Stimulated activated naive B cell treated with anti-CD40 and anti-IgM and Interleukin-4, amounts not matched to agents 10 μg/mL and 1 μg/mL and 100 μg/mL, for 72 hours (primary cell): ENCODE measurements around the gene VIT.

Experiments used
- ATAC-seq, 2 donors: fragments of 150-1000 bp; cut with Tn5 transposase; replicated peaks; 2 replicates each; pipeline ENCODE4 v1.10.0; 2021; ENCODE audit warnings: moderate library complexity in 1 of 2
- DNase-seq: peaks from one replicate; pipeline ENCODE4 v3.0.0; 2021
- H3K27ac Mint-ChIP-seq: one replicate; pipeline ENCODE4 v1.8.0; 2022; ENCODE audit warnings: mild to moderate bottlenecking, mixed read lengths
- H3K27me3 Mint-ChIP-seq, 2 donors: one replicate each; pipeline ENCODE4 v1.8.0; 2022; ENCODE audit warnings: mixed read lengths in 2 of 2
- H3K36me3 Mint-ChIP-seq, 2 donors: one replicate each; pipeline ENCODE4 v1.8.0; 2022; ENCODE audit warnings: mixed read lengths in 2 of 2, mild to moderate bottlenecking in 1 of 2
- H3K4me1 Mint-ChIP-seq, 2 donors: one replicate each; pipeline ENCODE4 v1.8.0; 2022; ENCODE audit warnings: mixed read lengths in 2 of 2, mild to moderate bottlenecking in 1 of 2
- H3K4me3 Mint-ChIP-seq, 2 donors: one replicate each; pipeline ENCODE4 v1.8.0; 2022; ENCODE audit warnings: mild to moderate bottlenecking in 2 of 2, mixed read lengths in 2 of 2, moderate library complexity in 1 of 2
- H3K9me3 Mint-ChIP-seq, 2 donors: one replicate each; pipeline ENCODE4 v1.8.0; 2022; ENCODE audit warnings: mixed read lengths in 2 of 2, mild to moderate bottlenecking in 1 of 2

The VIT gene

DNA sequence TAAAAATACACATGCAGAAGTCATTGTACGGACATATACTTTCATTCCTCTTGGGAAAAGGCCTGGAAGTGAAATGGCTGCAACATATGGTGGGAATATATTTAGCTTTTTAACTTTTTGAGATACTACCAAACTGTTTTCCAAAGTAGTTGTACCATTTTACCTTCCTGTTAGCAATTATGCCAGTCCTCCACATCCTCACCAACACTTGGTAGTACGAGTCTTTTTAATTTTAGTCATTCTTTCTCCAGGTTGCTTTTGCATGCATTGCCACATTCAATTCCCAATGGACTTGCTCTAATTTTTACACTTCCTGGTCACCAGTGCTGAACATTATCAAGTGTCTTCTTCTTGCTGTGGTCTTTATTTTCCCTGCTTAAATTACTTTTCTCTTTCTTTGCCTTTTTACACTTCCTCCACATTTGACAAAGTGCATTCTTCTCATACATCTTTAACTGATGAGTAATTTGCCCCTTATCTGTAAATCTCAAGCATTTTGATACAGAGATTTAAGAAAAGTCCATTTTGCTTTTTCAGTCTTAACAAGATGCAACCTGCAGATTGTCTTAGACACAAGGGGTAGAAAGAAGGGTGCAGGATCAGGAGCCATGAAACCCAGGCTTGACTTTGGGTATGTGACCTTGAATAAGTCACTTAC is 14.5 kb downstream of the VIT start:
- H3K4me1 Mint-ChIP-seq: peaks cover 0 to 1% of the 10 kb centered on the region in 2 donors
- H3K4me3 Mint-ChIP-seq: no peak overlapping the region
- ATAC-seq (no peak), DNase-seq (no peak)
- peaks cover 0 to 9% of the 10 kb centered on the region in 2 donors for H3K27me3 Mint-ChIP-seq
- no peak overlapping the region for H3K27ac Mint-ChIP-seq
- H3K36me3 Mint-ChIP-seq: no peaks in the 10 kb centered on the region
- H3K9me3 Mint-ChIP-seq: peaks cover 5 to 9% of the 10 kb centered on the region in 2 donors

DNA sequence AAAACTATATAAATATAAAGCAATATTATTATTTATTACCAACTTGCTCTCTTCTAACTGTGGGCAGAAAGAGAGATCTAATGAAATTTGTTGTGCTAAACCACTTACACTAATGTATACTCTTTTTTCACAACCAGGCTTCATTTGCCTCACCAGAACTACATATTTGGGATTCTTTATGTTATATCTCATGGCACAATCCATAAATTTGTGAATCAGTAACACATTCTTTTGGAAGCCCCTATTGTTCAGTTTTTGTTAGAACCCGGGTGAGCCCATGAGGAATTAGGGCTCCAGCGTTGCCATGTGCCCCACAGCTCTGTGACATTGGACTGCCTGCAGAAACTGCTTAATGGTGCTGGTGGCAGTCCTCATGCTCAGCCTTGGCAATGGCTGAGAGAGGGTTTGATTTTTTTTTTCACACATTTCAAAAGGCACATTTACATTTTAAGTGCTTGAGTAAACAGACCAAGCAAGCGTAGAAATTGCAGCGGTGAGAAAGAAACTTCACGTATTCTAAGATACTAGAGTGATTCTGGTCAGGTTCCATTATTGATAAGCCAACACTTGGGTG is 15.3 kb downstream of the VIT start:
- DNase-seq (no peak), ATAC-seq (no peak)
- H3K27me3 Mint-ChIP-seq: peaks cover 0 to 9% of the 10 kb centered on the region in 2 donors
- H3K36me3 Mint-ChIP-seq: no peaks in the 10 kb centered on the region
- H3K4me1 Mint-ChIP-seq: no peaks in the 10 kb centered on the region
- H3K9me3 Mint-ChIP-seq: peaks cover 5 to 9% of the 10 kb centered on the region in 2 donors
- no peak overlapping the region for H3K4me3 Mint-ChIP-seq
- H3K27ac Mint-ChIP-seq: no peak overlapping the region

DNA sequence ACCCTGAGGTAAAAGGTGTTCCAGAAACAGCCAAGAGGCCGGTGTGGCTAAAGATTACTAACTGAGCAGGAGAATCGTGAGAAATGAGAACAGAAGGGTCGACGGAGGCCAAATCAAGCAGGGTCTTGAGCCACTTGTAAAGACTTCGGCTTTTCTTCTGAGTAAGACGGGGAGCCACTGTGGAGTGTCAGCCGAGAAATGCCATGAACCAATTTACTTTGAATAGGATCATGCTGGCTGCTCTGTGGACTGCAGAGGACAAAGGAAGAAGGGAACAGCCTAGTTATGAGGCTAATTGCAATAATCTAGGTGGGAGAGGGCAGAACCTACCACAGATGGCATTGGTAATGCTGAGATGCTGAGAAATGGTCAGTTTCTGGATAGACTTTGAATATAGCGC is 16.8 kb downstream of the VIT start:
- no peak for DNase-seq
- ATAC-seq: no peak
- Mint-ChIP-seq H3K4me1 (no peaks in the 10 kb centered on the region), H3K27ac (no peak overlapping the region), H3K36me3 (no peaks in the 10 kb centered on the region), H3K9me3 (peaks cover 5 to 9% of the 10 kb centered on the region in 2 donors), H3K27me3 (peaks cover 0 to 4% of the 10 kb centered on the region in 2 donors), H3K4me3 (no peak overlapping the region)

DNA sequence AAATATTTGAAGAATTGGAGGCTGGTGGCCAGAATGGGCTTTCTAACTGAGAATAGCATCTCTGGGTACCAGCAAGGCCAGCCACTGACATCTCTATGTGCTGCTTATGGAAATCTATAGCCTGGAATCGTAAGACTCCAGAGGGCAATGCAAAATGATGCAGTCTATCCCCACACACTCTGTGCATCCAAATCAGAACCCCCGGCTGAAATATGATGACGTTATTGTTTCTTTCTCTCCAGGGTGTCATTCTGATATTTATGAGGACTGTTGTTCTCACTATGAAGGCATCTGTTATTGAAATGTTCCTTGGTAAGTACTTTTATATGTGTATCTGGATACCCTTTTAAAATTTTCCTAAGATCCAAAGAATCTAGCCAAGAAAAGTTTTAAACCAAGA is 19.6 kb downstream of the VIT start:
- Mint-ChIP-seq H3K36me3 (no peaks in the 10 kb centered on the region), H3K4me3 (no peak overlapping the region), H3K9me3 (peaks cover 3 to 12% of the 10 kb centered on the region in 2 donors)

DNA sequence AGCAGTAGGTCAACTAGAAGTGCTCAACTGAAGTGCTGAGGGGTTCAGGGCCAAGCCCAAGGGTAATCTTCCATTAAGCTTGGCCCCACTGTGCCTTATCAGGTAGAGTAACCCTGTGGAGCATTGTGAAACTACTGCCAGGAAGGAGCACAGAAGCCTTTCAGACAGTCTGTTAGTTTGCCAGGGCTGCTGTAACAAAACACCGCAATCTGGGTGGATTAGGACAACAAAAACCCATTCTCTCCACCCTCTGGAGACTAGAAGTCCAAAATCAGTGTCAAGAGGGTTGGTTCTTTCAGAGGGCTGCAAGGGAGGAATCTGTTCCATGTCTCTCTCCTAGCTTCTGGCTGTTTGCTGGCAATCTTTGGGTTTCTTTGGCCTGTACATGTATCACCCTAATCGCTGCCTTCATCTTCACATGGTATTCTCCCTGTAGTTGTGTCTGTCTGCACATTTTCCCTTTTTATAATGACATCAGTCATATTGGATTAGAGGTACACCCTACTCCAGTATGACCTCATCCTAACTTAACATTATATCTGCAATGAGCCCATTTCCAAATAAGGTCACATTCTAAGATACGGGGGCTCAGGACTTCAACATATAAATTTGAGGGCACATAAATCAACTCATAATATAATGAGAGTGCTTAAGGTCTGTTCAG is 21.2 kb downstream of the VIT start:
- H3K27me3 Mint-ChIP-seq: no peaks in the 10 kb centered on the region
- no peak for DNase-seq
- ATAC-seq: no peak
- no peaks in the 10 kb centered on the region for H3K4me1 Mint-ChIP-seq
- H3K4me3 Mint-ChIP-seq: no peak overlapping the region
- no peak overlapping the region for H3K27ac Mint-ChIP-seq
- H3K36me3 Mint-ChIP-seq: no peaks in the 10 kb centered on the region
- H3K9me3 Mint-ChIP-seq: peaks cover 3 to 10% of the 10 kb centered on the region in 2 donors

More for the DNA sequence above, 19.6 kb downstream of the VIT start:
- no peak overlapping the region for H3K27ac Mint-ChIP-seq
- no peaks in the 10 kb centered on the region for H3K4me1 Mint-ChIP-seq
- no peak for DNase-seq
- H3K27me3 Mint-ChIP-seq: no peaks in the 10 kb centered on the region
- ATAC-seq: no peak

DNA sequence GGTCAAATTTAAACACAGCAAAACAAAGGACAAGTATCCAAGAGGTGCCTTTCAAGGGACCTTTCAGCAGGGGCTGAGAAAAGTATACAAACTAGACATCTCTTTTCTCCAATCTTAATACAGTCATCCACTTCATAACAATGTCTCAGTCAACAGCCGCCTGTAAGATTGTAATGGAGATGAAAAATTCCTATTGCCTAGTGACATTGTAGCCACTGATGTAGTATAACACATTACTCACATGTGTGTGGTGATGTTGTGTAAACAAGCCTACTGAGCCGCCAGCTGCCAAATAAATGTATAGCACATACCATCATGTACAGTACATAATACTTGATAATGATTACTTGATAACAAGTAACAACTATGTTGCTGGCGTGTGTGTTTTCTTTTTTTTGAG is 31.0 kb downstream of the VIT start:
- Mint-ChIP-seq H3K27me3 (no peaks in the 10 kb centered on the region), H3K36me3 (no peaks in the 10 kb centered on the region), H3K4me1 (no peaks in the 10 kb centered on the region), H3K27ac (no peak overlapping the region), H3K9me3 (peaks cover 2 to 7% of the 10 kb centered on the region in 2 donors), H3K4me3 (no peak overlapping the region)
- no peak for DNase-seq
- no peak for ATAC-seq

DNA sequence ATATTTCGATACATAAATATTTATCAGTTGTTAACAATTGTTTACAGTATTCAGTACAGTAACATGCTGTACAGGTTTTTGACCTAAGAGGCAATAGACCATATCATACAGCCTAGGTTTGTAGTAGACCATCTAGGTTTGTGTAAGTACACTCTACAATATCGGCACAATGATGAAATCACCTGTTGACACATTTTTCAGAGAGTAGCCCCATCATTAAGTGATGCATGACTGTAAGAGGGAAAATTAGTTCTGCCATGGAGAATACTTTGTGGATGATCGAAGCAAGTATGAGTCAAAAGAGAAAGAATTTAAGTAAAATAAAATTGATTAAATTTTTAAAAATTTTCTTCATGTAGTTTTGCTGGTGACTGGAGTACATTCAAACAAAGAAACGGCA is 32.6 kb downstream of the VIT start:
- Mint-ChIP-seq H3K27me3 (no peaks in the 10 kb centered on the region), H3K9me3 (peaks cover 2 to 7% of the 10 kb centered on the region in 2 donors), H3K4me1 (no peaks in the 10 kb centered on the region), H3K27ac (no peak overlapping the region), H3K36me3 (no peaks in the 10 kb centered on the region), H3K4me3 (no peak overlapping the region)
- DNase-seq (no peak), ATAC-seq (no peak)

DNA sequence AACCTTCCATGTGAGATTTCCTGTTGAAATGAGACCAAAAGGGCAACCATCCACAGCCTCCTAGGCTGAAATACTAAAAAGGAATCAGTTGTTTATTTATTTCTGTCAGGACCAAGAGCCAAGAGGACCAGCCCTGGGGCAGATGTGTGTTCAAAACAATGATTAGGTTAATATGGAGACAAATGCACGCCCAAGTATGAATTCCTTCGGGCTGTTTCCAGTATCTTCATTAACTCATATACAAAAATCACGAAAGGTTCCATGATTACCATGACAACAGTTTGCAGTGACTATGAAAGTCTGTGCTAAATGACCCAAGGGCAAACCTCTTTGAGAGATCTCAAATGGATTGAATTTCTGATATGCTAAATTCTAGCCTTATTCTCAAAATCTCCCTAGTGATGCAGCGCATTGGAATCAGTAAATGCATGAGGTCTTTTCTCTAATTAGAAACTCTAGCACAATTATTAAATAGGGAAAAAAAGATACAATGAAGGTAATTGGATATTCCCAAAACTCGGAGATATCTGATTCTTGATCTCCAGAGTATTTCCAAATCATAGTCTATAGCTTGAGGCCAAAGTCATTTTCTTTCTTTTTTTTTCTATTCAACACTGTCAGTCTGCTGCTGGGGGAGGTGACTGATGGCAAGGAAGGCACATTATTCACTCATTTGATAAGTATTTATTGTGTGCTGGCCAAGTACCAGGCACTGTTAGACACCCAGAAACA is 35.6 kb downstream of the VIT start:
- Mint-ChIP-seq H3K27me3 (no peaks in the 10 kb centered on the region), H3K36me3 (no peaks in the 10 kb centered on the region), H3K9me3 (peaks cover 2 to 7% of the 10 kb centered on the region in 2 donors), H3K4me1 (no peaks in the 10 kb centered on the region), H3K27ac (no peak overlapping the region), H3K4me3 (no peak overlapping the region)
- ATAC-seq (no peak), DNase-seq (no peak)

DNA sequence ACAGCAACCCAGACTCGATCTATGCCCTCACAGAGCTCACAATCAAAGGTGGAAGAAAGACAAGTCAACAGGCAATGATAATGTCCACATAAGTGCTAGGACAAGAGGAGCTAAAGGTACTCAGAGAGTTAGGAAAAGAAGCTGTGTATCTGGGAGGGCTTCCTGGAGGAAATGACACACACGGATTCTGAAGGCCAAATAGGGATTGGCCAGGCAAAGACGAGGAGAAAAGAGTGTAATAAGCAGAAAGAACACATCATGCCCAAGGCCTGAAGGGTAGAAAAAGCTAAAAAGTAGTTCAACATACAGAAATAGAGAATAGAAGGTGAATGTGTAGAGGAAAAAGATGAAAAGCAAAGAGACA is 36.1 kb downstream of the VIT start:
- no peak overlapping the region for H3K4me3 Mint-ChIP-seq
- no peak overlapping the region for H3K27ac Mint-ChIP-seq
- H3K36me3 Mint-ChIP-seq: no peaks in the 10 kb centered on the region
- H3K9me3 Mint-ChIP-seq: peaks cover 2 to 7% of the 10 kb centered on the region in 2 donors
- no peak for DNase-seq
- H3K4me1 Mint-ChIP-seq: no peaks in the 10 kb centered on the region
- no peaks in the 10 kb centered on the region for H3K27me3 Mint-ChIP-seq
- ATAC-seq: no peak

DNA sequence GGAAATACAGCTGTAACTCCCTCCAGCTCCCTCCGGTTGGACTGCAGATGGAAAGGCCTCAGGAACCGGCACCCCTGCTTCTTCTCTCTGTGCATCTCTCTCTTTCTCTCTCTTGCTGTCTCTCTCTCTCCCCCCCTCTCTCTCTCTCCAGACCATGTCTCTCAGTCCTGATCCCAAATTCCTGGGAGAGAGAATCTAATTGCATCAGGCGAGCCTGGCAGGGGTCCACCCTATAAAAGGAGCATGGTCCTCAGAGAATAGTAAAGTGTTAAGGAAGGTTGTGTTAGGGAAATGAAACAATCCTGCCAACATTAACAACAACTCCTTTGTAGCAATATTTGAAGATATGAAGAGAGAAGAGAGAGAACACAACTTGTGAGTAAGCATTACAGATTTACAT is 36.7 kb downstream of the VIT start:
- no peak for ATAC-seq
- Mint-ChIP-seq H3K27me3 (no peaks in the 10 kb centered on the region), H3K9me3 (peaks cover 2 to 7% of the 10 kb centered on the region in 2 donors), H3K4me1 (no peaks in the 10 kb centered on the region), H3K36me3 (no peaks in the 10 kb centered on the region), H3K4me3 (no peak overlapping the region), H3K27ac (no peak overlapping the region)
- DNase-seq: no peak

DNA sequence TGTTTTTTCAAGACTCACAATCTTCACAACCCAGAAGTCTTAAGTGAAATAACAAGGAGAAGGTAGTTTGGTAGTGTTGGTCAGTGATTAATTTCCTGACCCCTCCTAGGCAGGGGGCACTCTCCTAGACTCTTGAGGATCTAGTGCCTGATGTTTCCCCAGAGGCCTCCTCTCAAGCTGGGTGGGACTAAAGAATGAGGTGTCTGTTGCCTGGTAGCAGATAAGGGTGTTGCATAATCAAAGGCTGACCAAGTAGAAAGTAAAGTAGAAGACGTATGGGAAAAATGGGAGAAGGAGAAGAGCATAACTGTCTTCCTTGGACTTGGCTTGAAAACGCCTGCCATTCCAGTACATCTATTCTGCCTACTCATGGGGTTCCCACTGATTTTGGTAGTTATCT is 37.8 kb downstream of the VIT start:
- H3K9me3 Mint-ChIP-seq: peaks cover 2 to 7% of the 10 kb centered on the region in 2 donors

DNA sequence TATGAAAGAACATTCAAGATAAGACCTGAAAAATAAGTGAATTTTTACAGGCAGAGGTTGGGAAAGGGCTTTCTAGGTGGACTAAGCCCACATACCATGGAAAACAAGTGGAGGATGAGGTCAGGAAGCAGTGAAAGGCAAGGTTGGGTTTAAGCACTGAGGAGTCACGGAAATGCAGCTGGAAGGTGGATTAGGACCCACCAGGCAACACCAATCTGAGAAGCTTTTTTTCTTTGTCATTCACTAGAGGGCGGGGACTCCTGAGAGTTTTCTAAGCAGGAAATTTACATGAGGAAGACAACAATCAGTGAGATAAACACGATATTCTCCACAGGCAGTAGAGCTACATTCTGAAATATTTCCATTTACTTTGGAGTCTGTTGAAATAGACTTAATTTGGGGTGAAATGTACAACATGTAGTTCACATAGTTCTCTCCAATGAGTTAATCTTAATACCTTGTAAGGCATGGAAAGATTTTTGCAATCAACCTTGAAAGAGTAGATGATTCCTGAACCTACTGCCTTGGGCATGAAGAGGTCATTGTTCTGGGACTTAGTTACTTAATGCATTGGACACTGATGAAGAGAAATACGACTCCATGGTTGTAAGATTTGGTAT is 40.7 kb downstream of the VIT start:
- no peak for ATAC-seq
- Mint-ChIP-seq H3K27me3 (peaks cover 0 to 14% of the 10 kb centered on the region in 2 donors), H3K27ac (no peak overlapping the region), H3K4me3 (no peak overlapping the region), H3K4me1 (peaks cover 0 to 5% of the 10 kb centered on the region in 2 donors), H3K36me3 (no peaks in the 10 kb centered on the region), H3K9me3 (no peaks in the 10 kb centered on the region)
- no peak for DNase-seq

More for the DNA sequence above, 37.8 kb downstream of the VIT start:
- DNase-seq (no peak), ATAC-seq (no peak)
- H3K4me1 Mint-ChIP-seq: no peaks in the 10 kb centered on the region
- H3K36me3 Mint-ChIP-seq: no peaks in the 10 kb centered on the region
- no peak overlapping the region for H3K27ac Mint-ChIP-seq
- no peaks in the 10 kb centered on the region for H3K27me3 Mint-ChIP-seq
- H3K4me3 Mint-ChIP-seq: no peak overlapping the region

DNA sequence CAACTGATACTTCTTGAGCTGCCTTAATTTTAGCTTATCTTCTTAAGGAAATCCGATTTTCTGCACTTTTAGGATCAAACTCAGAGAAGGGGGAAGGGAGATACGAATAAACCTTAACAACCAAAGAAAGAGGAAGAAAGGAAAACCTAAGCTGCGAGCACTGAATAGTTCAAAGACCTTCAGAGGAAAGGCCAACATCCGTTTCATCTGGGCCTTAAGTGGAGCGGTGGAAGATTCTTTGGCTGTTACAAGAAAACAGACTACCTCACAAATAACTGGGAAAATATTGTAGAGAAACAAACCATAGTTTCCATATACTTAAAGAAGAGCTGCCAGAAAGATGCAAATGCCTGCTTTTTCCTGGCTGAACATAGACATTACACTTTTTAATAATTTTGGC is 43.6 kb downstream of the VIT start:
- Mint-ChIP-seq H3K27ac (no peak overlapping the region), H3K36me3 (no peaks in the 10 kb centered on the region), H3K9me3 (peaks cover 6 to 8% of the 10 kb centered on the region in 2 donors), H3K27me3 (peaks cover 10 to 19% of the 10 kb centered on the region in 2 donors), H3K4me1 (peaks cover 0 to 5% of the 10 kb centered on the region in 2 donors), H3K4me3 (no peak overlapping the region)
- DNase-seq (no peak), ATAC-seq (no peak)

DNA sequence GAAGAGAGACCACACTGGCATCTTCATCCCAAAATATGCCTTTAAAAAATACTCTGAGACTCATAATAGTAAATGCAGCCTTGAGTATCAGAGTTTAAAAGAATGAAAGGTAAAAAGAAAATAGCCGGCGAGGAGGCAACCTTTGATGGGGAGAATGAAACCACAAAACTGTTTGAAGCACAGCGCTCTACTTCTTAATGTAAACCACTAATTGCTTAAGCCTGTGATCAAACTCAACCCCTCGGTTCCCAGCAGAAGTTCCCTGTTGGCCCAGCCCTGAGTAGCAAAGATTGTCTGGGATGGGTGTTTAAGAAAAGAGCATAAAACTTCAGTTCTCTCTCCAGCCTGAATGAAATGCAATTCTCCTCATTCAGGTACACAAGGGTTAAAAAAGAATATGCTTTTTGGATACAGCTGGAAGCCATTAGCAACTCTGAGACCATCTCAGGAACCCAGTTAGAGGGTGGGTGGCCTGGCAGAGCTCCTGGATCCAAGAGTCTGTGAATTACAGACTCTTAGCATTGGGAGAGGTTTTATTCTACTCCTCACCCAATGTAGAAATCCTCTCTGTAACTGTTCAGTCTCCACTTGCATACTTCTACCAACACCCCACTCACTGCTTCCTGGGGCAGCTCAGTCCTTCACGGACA is 44.8 kb downstream of the VIT start:
- H3K27me3 Mint-ChIP-seq: peaks cover 13 to 23% of the 10 kb centered on the region in 2 donors
- ATAC-seq (no peak), DNase-seq (no peak)
- H3K36me3 Mint-ChIP-seq: no peaks in the 10 kb centered on the region
- H3K27ac Mint-ChIP-seq: no peak overlapping the region
- peaks cover 0 to 5% of the 10 kb centered on the region in 2 donors for H3K4me1 Mint-ChIP-seq
- no peak overlapping the region for H3K4me3 Mint-ChIP-seq
- peaks cover 6 to 8% of the 10 kb centered on the region in 2 donors for H3K9me3 Mint-ChIP-seq
